Heart right ventricle (tissue), 16 donors: ENCODE results near the gene UBE3B. TPM values are rescaled to one million over a fixed set of nuclear protein-coding genes. Genes with fewer than 3 reads are reported as not detected.

Experiments used
- ATAC-seq, 8 donors: fragments of 200-7000 bp; cut with Tn5 transposase; one replicate each; pipeline ENCODE4 v1.9.1; 2020; ENCODE audit warnings: mild to moderate bottlenecking in 8 of 8, moderate library complexity in 8 of 8, moderate number of reproducible peaks in 1 of 8
- DNase-seq, 2 donors: peaks; one replicate each; pipeline ENCODE4 v3.0.0-alpha.2; 2020
- H3K27ac ChIP-seq, 10 donors: fragments of 200-600 bp; sonication (generic) in 2 of 10; one replicate each; pipeline versions ENCODE4 v1.5.0 to v1.8.0; 2020 to 2022; ENCODE audit warnings: mild to moderate bottlenecking in 3 of 10
- H3K27me3 ChIP-seq, 7 donors: fragments of 200-600 bp; one replicate each; pipeline ENCODE4 v1.8.0; 2021 to 2022; ENCODE audit warnings: mild to moderate bottlenecking in 2 of 7
- H3K36me3 ChIP-seq, 9 donors: fragments of 200-600 bp; sonication (generic) in 1 of 9; one replicate each; pipeline versions ENCODE4 v1.5.0 to v1.8.0; 2020 to 2022; ENCODE audit warnings: mild to moderate bottlenecking in 2 of 9
- H3K4me1 ChIP-seq, 9 donors: fragments of 200-600 bp; sonication (generic) in 1 of 9; one replicate each; pipeline versions ENCODE4 v1.5.0 to v1.8.0; 2020 to 2022; ENCODE audit warnings: mild to moderate bottlenecking in 4 of 9
- H3K4me3 ChIP-seq, 10 donors: fragments of 200-600 bp; sonication (generic) in 2 of 10; one replicate each; pipeline versions ENCODE4 v1.5.0 to v1.8.0; 2020 to 2022; ENCODE audit warnings: mild to moderate bottlenecking in 7 of 10, moderate library complexity in 2 of 10
- H3K9me3 ChIP-seq, 11 donors: fragments of 200-600 bp in 10 of 11; sonication (generic) in 2 of 11; one replicate each; pipeline versions ENCODE4 v1.5.0 to v1.8.0; 2013 to 2022; ENCODE audit warnings: mild to moderate bottlenecking in 2 of 11, control low read depth in 1 of 11, moderate library complexity in 1 of 11
- WGBS, 2 donors: extraction: QIAGEN DNeasy Blood & Tissue Kit; methylation state at CpG; one replicate each; pipeline ENCODE4 v1.1.7; 2013; ENCODE audit warnings: inconsistent platforms in 1 of 2; 5-methylcytosine and 5-hydroxymethylcytosine counted together
- intact Hi-C, 10 donors: fragments of 100-400 bp; cut with DNase I; formaldehyde crosslinking; loops; one replicate each; pipeline versions ENCODE4 v1.11.1 to v1.14.2; 2022
- polyA plus RNA-seq, 2 donors: library from polyadenylated mRNA; stranded (reverse); fragments of 200-250 nt; gene quantifications; one replicate each; pipeline ENCODE4 v1.2.3, GENCODE V29; 2013
- total RNA-seq, 10 donors: library from RNA; stranded (reverse); fragmentation: NEBNext Ultra II Directional in 3 of 10; extraction: Animal tissue kit (Norgen Biotek cat#: 25700) in 3 of 10; gene quantifications; one replicate each; pipeline versions ENCODE4 v1.2.1 to v1.2.4, GENCODE V29; 2021 to 2023
- TF ChIP-seq, protein P1 (sequence below), 9 donors: fragments of 200-600 bp; sonication (generic) in 2 of 9; IDR thresholded peaks; one replicate each; pipeline versions ENCODE4 v1.5.0 to v1.8.0; 2021 to 2022; ENCODE audit warnings: antibody characterized with exemption in 9 of 9, mild to moderate bottlenecking in 5 of 9, moderate library complexity in 1 of 9
- donor health status: Arrhythmogenic right ventricular cardiomyopathy.
- donor health status: ischemic (EF 13 %, LVEDD 7.1; RV severe dilation, severe dysfunction).
- donor health status: healthy with polysubstance abuse.
- donor health status: DM: no; HTN: yes; CAD: no.
- donor health status: DM: no; HTN: no; CAD: no.
- donor health status: ischemic (EF 25% LVEDD 6.9; RV normal size, moderate dysfunction).
- donor health status: ischemic (EF 25% LVEDD 5.7; RV mildly dilated, moderate dysfunction).
- donor health status: healthy.
- donor health status: DM: yes; HTN: yes; CAD: no.
- donor health status: Ischemic cardiomyopathy.
- donor health status: ischemic (EF 35%, LVEDD 5.7; RV mildly dilated, moderate dysfunction).
- donor health status: nonischemic (EF 11% LVEDD 7.7; RV severe dilation, severe dysfunction).
- donor health status: DM: yes; HTN: yes; CAD: no.
- donor health status: PGD.
- donor health status: ischemic (EF 29% LVEDD 5.4; RV normal size, mild dysfunction).
- donor health status: nonischemic (EF 23%, LVEDD 6.1; RV moderate dilation, normal function).

UBE3B gene
- total and polyA plus RNA-seq, 12 donors = 13.7 to 58.8 (median 55.5) TPM

DNA sequence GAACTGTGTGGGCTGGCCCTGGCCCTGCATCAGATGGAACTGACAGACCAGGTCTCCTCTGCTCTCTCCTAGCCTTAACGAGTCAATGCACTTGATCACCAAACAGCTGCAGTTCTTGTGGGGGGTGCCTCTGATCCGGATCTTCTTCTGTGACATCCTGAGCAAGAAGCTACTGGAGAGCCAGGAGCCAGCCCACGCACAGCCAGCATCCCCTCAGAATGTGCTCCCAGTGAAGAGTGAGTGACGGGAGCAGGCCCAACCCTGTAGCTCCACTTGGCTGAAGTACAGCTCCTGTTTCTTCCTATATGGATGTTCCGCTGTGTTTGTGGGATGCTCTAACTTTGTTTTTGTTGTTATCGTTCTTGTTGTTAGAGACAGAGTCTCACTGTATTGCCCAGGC is 23.9 kb downstream of the UBE3B start:
- ATAC-seq = no peak
- Histone ChIP-seq H3K4me1 (no peaks in the 10 kb centered on the region), H3K27me3 (no peaks in the 10 kb centered on the region), H3K36me3 (peaks cover 0 to 100% (median 85%) of the 10 kb centered on the region in 9 donors), H3K27ac (no peak overlapping the region), H3K4me3 (no peak overlapping the region), H3K9me3 (no peaks in the 10 kb centered on the region)
- DNase-seq = no peak
- TF ChIP-seq, protein P1, sequence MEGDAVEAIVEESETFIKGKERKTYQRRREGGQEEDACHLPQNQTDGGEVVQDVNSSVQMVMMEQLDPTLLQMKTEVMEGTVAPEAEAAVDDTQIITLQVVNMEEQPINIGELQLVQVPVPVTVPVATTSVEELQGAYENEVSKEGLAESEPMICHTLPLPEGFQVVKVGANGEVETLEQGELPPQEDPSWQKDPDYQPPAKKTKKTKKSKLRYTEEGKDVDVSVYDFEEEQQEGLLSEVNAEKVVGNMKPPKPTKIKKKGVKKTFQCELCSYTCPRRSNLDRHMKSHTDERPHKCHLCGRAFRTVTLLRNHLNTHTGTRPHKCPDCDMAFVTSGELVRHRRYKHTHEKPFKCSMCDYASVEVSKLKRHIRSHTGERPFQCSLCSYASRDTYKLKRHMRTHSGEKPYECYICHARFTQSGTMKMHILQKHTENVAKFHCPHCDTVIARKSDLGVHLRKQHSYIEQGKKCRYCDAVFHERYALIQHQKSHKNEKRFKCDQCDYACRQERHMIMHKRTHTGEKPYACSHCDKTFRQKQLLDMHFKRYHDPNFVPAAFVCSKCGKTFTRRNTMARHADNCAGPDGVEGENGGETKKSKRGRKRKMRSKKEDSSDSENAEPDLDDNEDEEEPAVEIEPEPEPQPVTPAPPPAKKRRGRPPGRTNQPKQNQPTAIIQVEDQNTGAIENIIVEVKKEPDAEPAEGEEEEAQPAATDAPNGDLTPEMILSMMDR (IDR thresholded peaks at IDR 0.05) = no peak
- intact Hi-C loops = no loop called here
- 91 to 94% methylated on average over 6 of the region's 6 CpGs for WGBS, 2 donors

GRCh38 chr12:109502332-109502731 is 24.9 kb downstream of the UBE3B start:
- TF ChIP-seq, protein P1 (IDR thresholded peaks at IDR 0.05) = no peak
- Histone ChIP-seq H3K36me3 (peaks cover 0 to 100% (median 95%) of the 10 kb centered on the region in 9 donors), H3K27me3 (no peaks in the 10 kb centered on the region), H3K27ac (no peak overlapping the region), H3K4me3 (no peak overlapping the region), H3K9me3 (no peaks in the 10 kb centered on the region), H3K4me1 (no peaks in the 10 kb centered on the region)
- 95 to 98% methylated on average over 5 of the region's 5 CpGs for WGBS, 2 donors
- ATAC-seq = no peak
- no peak for DNase-seq
- intact Hi-C loops = no loop called here

DNA sequence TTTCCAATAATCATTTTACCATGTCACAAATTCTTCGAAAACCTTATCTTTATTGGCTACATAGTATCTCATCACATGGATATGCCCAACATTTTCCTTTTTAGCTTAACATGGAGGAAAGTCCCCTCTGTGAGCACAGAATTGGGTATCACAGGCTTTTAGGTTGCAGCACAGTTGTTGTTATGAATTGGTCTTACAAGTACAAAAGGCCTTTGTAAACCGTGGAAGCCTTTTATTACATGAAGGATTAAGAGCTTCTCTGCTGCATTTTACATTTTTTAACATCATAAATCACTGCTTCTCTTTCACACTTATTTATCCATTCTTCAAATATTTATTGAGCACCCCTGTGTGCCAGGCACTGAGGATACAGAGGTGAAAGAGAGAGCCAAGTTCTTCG is 26.2 kb downstream of the UBE3B start:
- Histone ChIP-seq H3K36me3 (peaks cover 0 to 100% (median 91%) of the 10 kb centered on the region in 9 donors), H3K4me3 (no peak overlapping the region), H3K27me3 (no peaks in the 10 kb centered on the region), H3K9me3 (no peaks in the 10 kb centered on the region), H3K27ac (no peak overlapping the region), H3K4me1 (no peaks in the 10 kb centered on the region)
- WGBS, 2 donors = 69 to 91% methylated on average over 3 of the region's 3 CpGs
- intact Hi-C loops = no loop called here
- no peak for DNase-seq
- TF ChIP-seq, protein P1 (IDR thresholded peaks at IDR 0.05) = no peak
- ATAC-seq = no peak

DNA sequence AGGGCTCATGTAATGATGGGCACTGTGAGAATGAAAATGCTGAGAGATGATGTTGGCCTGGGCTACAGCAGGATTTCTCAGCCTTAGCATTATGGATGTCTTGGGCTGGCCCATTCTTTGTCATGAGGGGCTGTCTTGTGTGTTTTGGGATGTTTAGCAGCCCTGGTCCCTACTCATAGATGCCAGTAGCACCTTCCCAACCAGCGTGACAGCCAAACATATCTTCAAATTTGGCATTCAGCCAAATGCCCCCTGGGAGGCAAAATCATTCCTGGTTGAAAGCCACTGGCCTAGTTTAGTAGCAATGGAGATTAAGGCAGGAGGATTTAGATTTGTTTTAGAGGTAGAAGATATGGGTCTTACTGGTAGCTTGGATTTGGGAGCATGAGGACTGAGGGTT is 26.6 kb downstream of the UBE3B start:
- no peaks in the 10 kb centered on the region for H3K4me1 ChIP-seq
- WGBS, 2 donors = 24 to 40% methylated on average over 1 of the region's 1 CpG
- H3K27ac ChIP-seq = no peak overlapping the region
- H3K27me3 ChIP-seq = no peaks in the 10 kb centered on the region
- H3K36me3 ChIP-seq = peaks cover 0 to 100% (median 87%) of the 10 kb centered on the region in 9 donors
- no peak for DNase-seq
- intact Hi-C loops = no loop called here
- no peak for ATAC-seq
- no peaks in the 10 kb centered on the region for H3K9me3 ChIP-seq
- no peak overlapping the region for H3K4me3 ChIP-seq
- TF ChIP-seq, protein P1 (IDR thresholded peaks at IDR 0.05) = no peak
